D721Med (cell line): ENCODE data around the gene RNF144B.

Source experiments
- DNase-seq: peaks from one replicate; pipeline ENCODE4 v3.0.0; 2011; ENCODE audit warnings: low spot score; ENCODE audit not compliant: insufficient read length
- FAIRE-seq: peaks from 2 replicates; lab custom pipeline; 2011; peaks lifted over from hg19 to GRCh38; lab: Jason Lieb, UNC
- CTCF ChIP-seq: IDR thresholded peaks from 2 replicates; pipeline ENCODE4 v1.5.1; 2012; ENCODE audit warnings: mild to moderate bottlenecking, control low read depth; ENCODE audit not compliant: insufficient read depth; ENCODE audit errors: missing control alignments

RNF144B gene

GRCh38 chr6:18467741-18468502, 80.8 kb downstream of the RNF144B start:
- TF ChIP-seq CTCF, result no peak
- no peak for FAIRE-seq
- DNase-seq, result no peak

DNA sequence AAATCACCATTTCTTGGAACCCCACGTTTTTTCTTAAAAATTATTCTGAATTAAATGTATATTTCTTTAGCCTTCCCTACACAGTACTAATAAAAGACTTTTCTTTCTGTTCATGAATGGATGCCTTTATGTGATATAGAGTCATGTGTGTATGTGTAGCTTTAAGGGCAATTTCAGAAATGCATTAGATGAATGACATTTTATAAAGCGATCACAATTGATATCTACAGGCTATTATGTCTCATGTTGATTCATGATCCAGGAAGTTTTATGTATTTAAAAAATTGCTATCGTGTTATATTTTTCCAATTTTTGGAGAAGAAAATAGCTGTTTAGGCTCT, 81.3 kb downstream of the RNF144B start:
- TF ChIP-seq CTCF, result no peak
- DNase-seq (no peak), FAIRE-seq (no peak)

- no peak for DNase-seq
- TF ChIP-seq CTCF, result no peak
Observed at GRCh38 chr6:18469536-18469935, 82.4 kb downstream of the RNF144B start.

GRCh38 chr6:18471232-18471964, 84.2 kb downstream of the RNF144B start:
- no peak for TF ChIP-seq CTCF
- FAIRE-seq (no peak), DNase-seq (no peak)

More at GRCh38 chr6:18469536-18469935, 82.4 kb downstream of the RNF144B start:
- no peak for FAIRE-seq

DNA sequence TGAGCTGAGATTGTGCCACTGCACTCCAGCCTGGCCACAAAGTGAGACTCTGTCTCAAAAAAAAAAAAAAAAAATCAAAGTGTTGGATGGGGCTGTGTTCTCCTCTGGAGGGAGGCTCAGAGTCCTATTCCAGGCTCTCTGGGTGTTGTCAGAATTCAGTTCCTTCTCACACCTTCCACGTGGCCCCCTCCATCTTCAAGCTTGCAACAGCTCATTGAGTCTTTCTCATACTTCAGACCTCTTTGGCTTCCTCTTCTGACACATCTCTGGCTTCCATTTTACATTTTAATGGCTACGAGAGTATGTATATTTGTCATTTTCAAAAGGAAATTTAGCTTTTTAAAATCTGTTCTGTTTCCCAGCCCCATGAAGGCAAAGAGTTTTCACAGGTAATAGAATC, 85.8 kb downstream of the RNF144B start:
- TF ChIP-seq CTCF, result no peak
- DNase-seq (no peak), FAIRE-seq (no peak)

- FAIRE-seq, result no peak
- TF ChIP-seq CTCF, result no peak
Observed at GRCh38 chr6:18473755-18474154, 86.6 kb downstream of the RNF144B start.

DNA sequence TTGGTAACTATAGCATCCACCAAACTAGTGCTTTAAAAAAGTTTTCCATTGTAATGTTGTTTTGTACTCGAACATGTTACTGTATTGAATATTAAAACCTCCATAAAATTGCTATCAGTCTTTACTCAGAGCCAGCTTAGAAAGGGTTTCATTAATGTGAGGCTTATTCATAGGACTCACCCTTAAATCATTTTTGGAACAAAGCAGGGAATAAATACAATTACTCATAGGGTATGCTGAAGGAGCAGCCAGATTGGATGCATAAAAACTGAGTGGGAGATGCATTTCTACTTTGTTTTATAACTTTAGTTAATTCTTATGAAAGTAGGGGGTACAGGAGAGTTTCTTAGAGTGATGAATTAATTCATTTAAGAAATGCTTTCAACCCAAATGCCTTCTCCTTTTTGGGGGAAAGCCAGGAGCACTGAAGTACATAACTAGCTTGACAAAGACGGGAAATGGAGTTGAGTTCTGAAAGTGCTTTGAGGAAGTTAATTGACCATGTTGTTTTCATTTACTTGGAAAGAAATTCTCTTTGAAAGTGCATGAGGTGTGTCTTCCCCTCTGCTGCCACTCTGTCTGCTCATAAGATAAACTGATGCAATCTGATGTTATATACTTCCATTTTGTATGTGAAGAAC, 90.3 kb downstream of the RNF144B start:
- FAIRE-seq, result no peak
- DNase-seq, result no peak
- no peak for TF ChIP-seq CTCF

More at GRCh38 chr6:18473755-18474154, 86.6 kb downstream of the RNF144B start:
- no peak for DNase-seq
